ENCODE results near the gene NCKAP5.

The NCKAP5 gene

GRCh38 chr2:132730611-132731010 lies 837.7 kb downstream of the NCKAP5 start:
- Histone ChIP-seq H2BK12ac (ENCODE audit: low read length in 2 of 2) (no peak overlapping the region), H3K36me3 (ENCODE audit: control insufficient read depth in 1 of 2, insufficient read depth in 2 of 2, low read depth in 1 of 2, low read length in 2 of 2) (no peaks in the 10 kb centered on the region), H3K79me1 (replicated peaks; ENCODE audit: low read length, poor library complexity, severe bottlenecking) (no peaks in the 10 kb centered on the region), H3K27ac (ENCODE audit: low read length, poor library complexity, severe bottlenecking) (no peak overlapping the region), H2BK5ac (ENCODE audit: low read depth, low read length, poor library complexity, severe bottlenecking) (no peak overlapping the region), H4K91ac (ENCODE audit: low read length) (no peak overlapping the region), H3K9me3 (ENCODE audit: control insufficient read depth, low read length) (no peaks in the 10 kb centered on the region), H4K8ac (ENCODE audit: low read length) (no peak overlapping the region), H2AFZ (ENCODE audit: low read depth, low read length) (no peak overlapping the region), H3K23ac (ENCODE audit: low read length in 2 of 2) (no peak overlapping the region), H3K27me3 (ENCODE audit: control insufficient read depth in 1 of 2, insufficient read depth in 1 of 2, low read length in 2 of 2) (no peaks in the 10 kb centered on the region), H2BK120ac (ENCODE audit: low read depth, low read length) (no peak overlapping the region), H2BK15ac (ENCODE audit: low read depth, poor library complexity, severe bottlenecking) (no peak overlapping the region), H3K14ac (ENCODE audit: low read length in 2 of 2) (no peak overlapping the region), H2AK5ac (ENCODE audit: low read length, severe bottlenecking) (no peak overlapping the region), H3K9ac (ENCODE audit: low read length) (no peak overlapping the region), H3K4ac (ENCODE audit: low read depth in 1 of 2, low read length in 2 of 2) (no peak overlapping the region), H3K18ac (ENCODE audit: low read depth in 1 of 2, low read length in 2 of 2) (no peak overlapping the region), H3K4me2 (ENCODE audit: low read length, poor library complexity, severe bottlenecking) (no peak overlapping the region), H3K4me1 (ENCODE audit: control insufficient read depth, insufficient read depth, low read depth, low read length) (no peaks in the 10 kb centered on the region), H3K4me3 (ENCODE audit: insufficient read depth in 1 of 2, low read depth in 1 of 2, low read length in 2 of 2) (no peak overlapping the region)
- 87% methylated on average over 6 of the region's 6 CpGs for WGBS
- DNase-seq, result no peak

- H3K79me1 ChIP-seq (replicated peaks; ENCODE audit: low read length, poor library complexity, severe bottlenecking), result no peaks in the 10 kb centered on the region
- H2BK15ac ChIP-seq (ENCODE audit: low read depth, poor library complexity, severe bottlenecking), result no peak overlapping the region
These were observed 838.7 kb downstream of the NCKAP5 start for GRCh38 chr2:132729522-132729921.

GRCh38 chr2:132726155-132726554 lies 842.1 kb downstream of the NCKAP5 start:
- H4K8ac ChIP-seq (ENCODE audit: low read length), result no peak overlapping the region
- H2BK15ac ChIP-seq (ENCODE audit: low read depth, poor library complexity, severe bottlenecking), result no peak overlapping the region
- H3K14ac ChIP-seq (ENCODE audit: low read length in 2 of 2), result no peak overlapping the region
- no peak overlapping the region for H4K91ac ChIP-seq (ENCODE audit: low read length)
- H3K9ac ChIP-seq (ENCODE audit: low read length), result no peak overlapping the region
- H3K27ac ChIP-seq (ENCODE audit: low read length, poor library complexity, severe bottlenecking), result no peak overlapping the region
- no peak overlapping the region for H2BK5ac ChIP-seq (ENCODE audit: low read depth, low read length, poor library complexity, severe bottlenecking)
- no peak overlapping the region for H3K23ac ChIP-seq (ENCODE audit: low read length in 2 of 2)
- no peak overlapping the region for H2BK120ac ChIP-seq (ENCODE audit: low read depth, low read length)
- no peak overlapping the region for H3K4me3 ChIP-seq (ENCODE audit: insufficient read depth in 1 of 2, low read depth in 1 of 2, low read length in 2 of 2)
- no peak overlapping the region for H3K4ac ChIP-seq (ENCODE audit: low read depth in 1 of 2, low read length in 2 of 2)
- H3K36me3 ChIP-seq (ENCODE audit: control insufficient read depth in 1 of 2, insufficient read depth in 2 of 2, low read depth in 1 of 2, low read length in 2 of 2), result no peaks in the 10 kb centered on the region
- H3K27me3 ChIP-seq (ENCODE audit: control insufficient read depth in 1 of 2, insufficient read depth in 1 of 2, low read length in 2 of 2), result no peaks in the 10 kb centered on the region
- no peaks in the 10 kb centered on the region for H3K4me1 ChIP-seq (ENCODE audit: control insufficient read depth, insufficient read depth, low read depth, low read length)
- WGBS, result 88% methylated on average over 3 of the region's 4 CpGs
- H2AFZ ChIP-seq (ENCODE audit: low read depth, low read length), result no peak overlapping the region
- H2AK5ac ChIP-seq (ENCODE audit: low read length, severe bottlenecking), result no peak overlapping the region
- no peak overlapping the region for H2BK12ac ChIP-seq (ENCODE audit: low read length in 2 of 2)
- H3K79me1 ChIP-seq (replicated peaks; ENCODE audit: low read length, poor library complexity, severe bottlenecking), result no peaks in the 10 kb centered on the region
- H3K18ac ChIP-seq (ENCODE audit: low read depth in 1 of 2, low read length in 2 of 2), result no peak overlapping the region
- H3K9me3 ChIP-seq (ENCODE audit: control insufficient read depth, low read length), result peaks cover 4% of the 10 kb centered on the region
- no peak overlapping the region for H3K4me2 ChIP-seq (ENCODE audit: low read length, poor library complexity, severe bottlenecking)
- no peak for DNase-seq

More at GRCh38 chr2:132729522-132729921, 838.7 kb downstream of the NCKAP5 start:
- H2BK5ac ChIP-seq (ENCODE audit: low read depth, low read length, poor library complexity, severe bottlenecking), result no peak overlapping the region
- H2AFZ ChIP-seq (ENCODE audit: low read depth, low read length), result no peak overlapping the region
- no peak overlapping the region for H3K14ac ChIP-seq (ENCODE audit: low read length in 2 of 2)
- no peak overlapping the region for H3K4me3 ChIP-seq (ENCODE audit: insufficient read depth in 1 of 2, low read depth in 1 of 2, low read length in 2 of 2)
- DNase-seq, result no peak
- H3K36me3 ChIP-seq (ENCODE audit: control insufficient read depth in 1 of 2, insufficient read depth in 2 of 2, low read depth in 1 of 2, low read length in 2 of 2), result no peaks in the 10 kb centered on the region
- no peak overlapping the region for H2BK120ac ChIP-seq (ENCODE audit: low read depth, low read length)
- H3K4me2 ChIP-seq (ENCODE audit: low read length, poor library complexity, severe bottlenecking), result no peak overlapping the region
- H3K27me3 ChIP-seq (ENCODE audit: control insufficient read depth in 1 of 2, insufficient read depth in 1 of 2, low read length in 2 of 2), result no peaks in the 10 kb centered on the region
- H3K9me3 ChIP-seq (ENCODE audit: control insufficient read depth, low read length), result no peaks in the 10 kb centered on the region
- H4K91ac ChIP-seq (ENCODE audit: low read length), result no peak overlapping the region
- no peak overlapping the region for H4K8ac ChIP-seq (ENCODE audit: low read length)
- H3K4ac ChIP-seq (ENCODE audit: low read depth in 1 of 2, low read length in 2 of 2), result no peak overlapping the region
- H3K23ac ChIP-seq (ENCODE audit: low read length in 2 of 2), result no peak overlapping the region
- no peak overlapping the region for H3K27ac ChIP-seq (ENCODE audit: low read length, poor library complexity, severe bottlenecking)
- no peak overlapping the region for H3K18ac ChIP-seq (ENCODE audit: low read depth in 1 of 2, low read length in 2 of 2)
- H3K4me1 ChIP-seq (ENCODE audit: control insufficient read depth, insufficient read depth, low read depth, low read length), result no peaks in the 10 kb centered on the region
- no peak overlapping the region for H2BK12ac ChIP-seq (ENCODE audit: low read length in 2 of 2)
- H2AK5ac ChIP-seq (ENCODE audit: low read length, severe bottlenecking), result no peak overlapping the region
- H3K9ac ChIP-seq (ENCODE audit: low read length), result no peak overlapping the region

GRCh38 chr2:132725748-132726147 lies 842.5 kb downstream of the NCKAP5 start:
- no peak overlapping the region for H3K4me3 ChIP-seq (ENCODE audit: insufficient read depth in 1 of 2, low read depth in 1 of 2, low read length in 2 of 2)
- H2BK120ac ChIP-seq (ENCODE audit: low read depth, low read length), result no peak overlapping the region
- H2BK5ac ChIP-seq (ENCODE audit: low read depth, low read length, poor library complexity, severe bottlenecking), result no peak overlapping the region
- H3K14ac ChIP-seq (ENCODE audit: low read length in 2 of 2), result no peak overlapping the region
- H3K4me2 ChIP-seq (ENCODE audit: low read length, poor library complexity, severe bottlenecking), result no peak overlapping the region
- H3K36me3 ChIP-seq (ENCODE audit: control insufficient read depth in 1 of 2, insufficient read depth in 2 of 2, low read depth in 1 of 2, low read length in 2 of 2), result no peaks in the 10 kb centered on the region
- no peak overlapping the region for H4K91ac ChIP-seq (ENCODE audit: low read length)
- 81% methylated on average over 9 of the region's 9 CpGs for WGBS
- peaks cover 4% of the 10 kb centered on the region for H3K9me3 ChIP-seq (ENCODE audit: control insufficient read depth, low read length)
- no peaks in the 10 kb centered on the region for H3K27me3 ChIP-seq (ENCODE audit: control insufficient read depth in 1 of 2, insufficient read depth in 1 of 2, low read length in 2 of 2)
- H3K4me1 ChIP-seq (ENCODE audit: control insufficient read depth, insufficient read depth, low read depth, low read length), result no peaks in the 10 kb centered on the region
- no peak overlapping the region for H2BK12ac ChIP-seq (ENCODE audit: low read length in 2 of 2)
- no peak overlapping the region for H3K18ac ChIP-seq (ENCODE audit: low read depth in 1 of 2, low read length in 2 of 2)
- no peak overlapping the region for H3K9ac ChIP-seq (ENCODE audit: low read length)
- no peak overlapping the region for H2AK5ac ChIP-seq (ENCODE audit: low read length, severe bottlenecking)
- no peak overlapping the region for H2AFZ ChIP-seq (ENCODE audit: low read depth, low read length)
- no peak overlapping the region for H2BK15ac ChIP-seq (ENCODE audit: low read depth, poor library complexity, severe bottlenecking)
- H3K23ac ChIP-seq (ENCODE audit: low read length in 2 of 2), result no peak overlapping the region
- no peak overlapping the region for H4K8ac ChIP-seq (ENCODE audit: low read length)
- DNase-seq, result no peak
- H3K4ac ChIP-seq (ENCODE audit: low read depth in 1 of 2, low read length in 2 of 2), result no peak overlapping the region
- no peak overlapping the region for H3K27ac ChIP-seq (ENCODE audit: low read length, poor library complexity, severe bottlenecking)
- no peaks in the 10 kb centered on the region for H3K79me1 ChIP-seq (replicated peaks; ENCODE audit: low read length, poor library complexity, severe bottlenecking)
